ENCODE measurements around the gene FGF14.
"Not testable (repeated sequence)": the region's sequence is repeated elsewhere in the genome, so short reads cannot be mapped to it uniquely, and the experiment has no call there.

The FGF14 gene

GRCh38 chr13:101892296-101892695, 509.6 kb downstream of the FGF14 start:
- H3K4me3 ChIP-seq (ENCODE audit: low read depth, low read length) = no peak overlapping the region

- H3K4me3 ChIP-seq (ENCODE audit: low read depth, low read length) = no peak overlapping the region
These were observed 520.3 kb downstream of the FGF14 start for GRCh38 chr13:101881593-101881992.

GRCh38 chr13:101880581-101880980, 521.3 kb downstream of the FGF14 start:
- H3K4me3 ChIP-seq (ENCODE audit: low read depth, low read length) = no peak overlapping the region

GRCh38 chr13:101876951-101877350, 524.9 kb downstream of the FGF14 start:
- no peak overlapping the region for H3K4me3 ChIP-seq (ENCODE audit: low read depth, low read length)

GRCh38 chr13:101875717-101876393, 526.0 kb downstream of the FGF14 start:
- no peak overlapping the region for H3K4me3 ChIP-seq (ENCODE audit: low read depth, low read length)

GRCh38 chr13:101875091-101875490, 526.8 kb downstream of the FGF14 start:
- H3K4me3 ChIP-seq (ENCODE audit: low read depth, low read length) = no peak overlapping the region

- no peak overlapping the region for H3K4me3 ChIP-seq (ENCODE audit: low read depth, low read length)
These were observed 532.3 kb downstream of the FGF14 start for GRCh38 chr13:101869553-101869952.

GRCh38 chr13:101868585-101869469, 533.0 kb downstream of the FGF14 start:
- H3K4me3 ChIP-seq (ENCODE audit: low read depth, low read length) = no peak overlapping the region

GRCh38 chr13:101866889-101867581, 534.8 kb downstream of the FGF14 start:
- H3K4me3 ChIP-seq (ENCODE audit: low read depth, low read length) = no peak overlapping the region

GRCh38 chr13:101858860-101859259, 543.0 kb downstream of the FGF14 start:
- no peak overlapping the region for H3K4me3 ChIP-seq (ENCODE audit: low read depth, low read length)

GRCh38 chr13:101846701-101847100, 555.1 kb downstream of the FGF14 start:
- no peak overlapping the region for H3K4me3 ChIP-seq (ENCODE audit: low read depth, low read length)

GRCh38 chr13:101846249-101846648, 555.6 kb downstream of the FGF14 start:
- no peak overlapping the region for H3K4me3 ChIP-seq (ENCODE audit: low read depth, low read length)

- no peak overlapping the region for H3K4me3 ChIP-seq (ENCODE audit: low read depth, low read length)
These were observed 556.4 kb downstream of the FGF14 start for GRCh38 chr13:101845245-101846020.

- H3K4me3 ChIP-seq (ENCODE audit: low read depth, low read length) = no peak overlapping the region
These were observed 560.1 kb downstream of the FGF14 start for GRCh38 chr13:101841698-101842097.

- no peak overlapping the region for H3K4me3 ChIP-seq (ENCODE audit: low read depth, low read length)
These were observed 563.5 kb downstream of the FGF14 start for GRCh38 chr13:101838323-101838722.

GRCh38 chr13:101837778-101838177, 564.1 kb downstream of the FGF14 start:
- not testable (repeated sequence) for H3K4me3 ChIP-seq (ENCODE audit: low read depth, low read length)

- H3K4me3 ChIP-seq (ENCODE audit: low read depth, low read length) = no peak overlapping the region
These were observed 564.6 kb downstream of the FGF14 start for GRCh38 chr13:101837288-101837687.

- H3K4me3 ChIP-seq (ENCODE audit: low read depth, low read length) = no peak overlapping the region
These were observed 565.9 kb downstream of the FGF14 start for GRCh38 chr13:101835920-101836319.

- no peak overlapping the region for H3K4me3 ChIP-seq (ENCODE audit: low read depth, low read length)
These were observed 568.2 kb downstream of the FGF14 start for GRCh38 chr13:101833671-101834070.

- no peak overlapping the region for H3K4me3 ChIP-seq (ENCODE audit: low read depth, low read length)
These were observed 571.8 kb downstream of the FGF14 start for GRCh38 chr13:101830035-101830434.

GRCh38 chr13:101829484-101829883, 572.4 kb downstream of the FGF14 start:
- H3K4me3 ChIP-seq (ENCODE audit: low read depth, low read length) = no peak overlapping the region
